ENCODE results near the gene ASCL5.

DNA sequence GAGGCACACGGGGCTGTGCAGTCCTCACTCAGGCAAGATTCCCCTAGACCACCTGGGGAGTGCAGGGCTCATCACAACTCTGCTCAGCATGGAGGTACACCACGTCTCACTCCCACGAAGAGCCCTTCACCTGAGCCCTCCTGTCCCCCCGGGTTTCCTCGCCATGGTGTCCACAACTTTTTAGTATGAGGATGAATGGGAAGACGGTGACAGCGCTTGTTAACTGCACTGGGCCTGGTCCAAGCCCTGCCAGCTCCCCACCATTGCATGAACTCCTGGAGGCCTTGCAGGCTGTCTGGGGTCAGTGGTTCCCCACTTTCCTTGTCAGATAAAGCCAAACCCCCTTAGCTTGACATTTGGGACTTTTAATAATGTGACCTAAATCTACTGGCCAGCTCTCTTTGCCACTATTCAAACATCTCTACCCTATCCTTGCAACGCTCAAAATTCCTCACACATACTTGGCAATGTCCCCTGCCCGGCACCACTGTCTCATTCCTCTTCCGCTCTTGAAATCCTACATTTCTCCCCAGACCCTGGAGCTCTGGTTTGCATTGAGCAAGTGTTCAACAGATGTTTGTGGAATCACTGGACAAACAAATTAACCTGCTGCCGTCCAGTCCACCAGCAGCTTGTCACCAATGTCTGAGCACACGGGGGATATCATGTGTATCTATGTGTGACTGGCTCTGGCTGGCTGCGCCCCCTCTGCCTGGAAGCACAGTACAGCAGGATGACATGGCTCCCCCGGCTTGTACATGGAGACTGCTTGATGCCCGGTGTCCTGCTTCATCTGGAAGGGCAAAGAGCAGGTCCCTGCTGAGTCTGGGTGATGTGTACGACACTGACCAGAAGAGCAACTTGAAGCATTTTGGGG is 16.1 kb upstream of the ASCL5 start:
- TF ChIP-seq POLR2A (IDR thresholded peaks at IDR 0.05; ENCODE audit: low read length) (no peak), GATA1 (IDR thresholded peaks at IDR 0.05; ENCODE audit: low read depth, low read length) (no peak)

Measured in erythroblast (primary cell).